ENCODE measurements around the gene SLMAP. TPM values are rescaled to one million over a fixed set of nuclear protein-coding genes. Genes with fewer than 3 reads are reported as not detected.

Gene SLMAP
- polyA plus RNA-seq, 1 of the 3 experiments (the other 2 are of a cell fraction), result 10.5 TPM

DNA sequence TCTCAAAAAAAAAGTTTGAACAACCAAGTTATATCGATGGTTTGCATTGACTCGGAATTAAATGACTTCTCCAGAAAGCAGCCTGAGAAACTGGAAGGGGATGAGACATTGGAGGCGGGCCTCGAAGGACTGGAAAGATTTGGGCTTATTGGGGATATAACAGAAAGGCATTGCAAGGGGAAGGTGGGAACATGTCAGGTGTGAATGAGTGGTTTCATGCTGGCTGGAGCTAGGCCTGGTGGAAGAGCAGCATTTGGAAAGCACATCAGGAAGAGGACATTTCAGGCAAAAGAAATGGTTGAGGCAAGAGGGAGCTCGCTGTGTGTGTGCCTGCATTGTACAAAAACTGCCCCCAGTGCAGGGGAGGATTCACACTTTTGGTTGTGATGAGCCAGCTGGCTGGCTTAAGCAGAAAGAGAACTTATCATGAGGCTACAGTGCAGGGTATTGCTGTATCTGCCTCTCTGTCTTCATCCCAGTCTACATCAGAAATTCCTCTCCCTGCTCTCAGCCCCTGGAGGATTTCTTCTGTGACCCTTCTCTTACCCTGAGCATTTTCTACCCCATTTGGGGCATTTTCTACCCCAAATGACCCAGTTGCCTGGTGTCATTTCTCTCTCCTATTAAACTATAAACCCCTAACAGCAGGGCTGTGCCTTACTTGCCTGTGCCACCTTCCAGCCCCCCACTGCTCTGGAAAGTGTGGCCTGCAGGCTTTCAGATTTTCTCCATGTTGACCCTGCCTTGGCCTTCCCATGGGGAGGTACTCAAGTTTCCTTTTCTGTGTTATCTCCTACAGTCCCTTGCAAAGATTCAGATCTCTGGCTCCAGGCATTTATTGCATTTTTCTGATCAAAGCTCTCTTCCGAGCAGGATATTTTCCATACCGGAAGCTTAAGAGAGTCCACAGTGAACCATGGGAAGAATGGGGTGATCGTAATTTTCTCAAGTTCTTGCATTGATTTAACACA lies 187.7 kb downstream of the SLMAP start:
- POLR2A ChIA-PET, result no interaction called here
- H3K27me3 ChIP-seq (ENCODE audit: insufficient read depth), result no peaks in the 10 kb centered on the region
- 91% methylated on average over 8 of the region's 8 CpGs for WGBS (ENCODE audit: low lambda C conversion rate)
- no peak for DNase-seq
- H3K79me2 ChIP-seq (ENCODE audit: insufficient read depth), result no peaks in the 10 kb centered on the region
- no peak overlapping the region for H2AFZ ChIP-seq (ENCODE audit: low read depth)
- TF ChIP-seq EP300 (IDR thresholded peaks at IDR 0.05; ENCODE audit: borderline replicate concordance in 1 of 2, low read depth in 1 of 2, low read length in 1 of 2) (no peak), FOXM1 (IDR thresholded peaks at IDR 0.05; ENCODE audit: low read depth) (no peak), FOSL2 (IDR thresholded peaks at IDR 0.05; ENCODE audit: borderline replicate concordance, low read depth) (no peak), FOXJ3 (CRISPR knock-in tag; IDR thresholded peaks at IDR 0.05) (no peak), ELF1 (IDR thresholded peaks at IDR 0.05) (no peak)
- TF ChIP-seq, protein P1, sequence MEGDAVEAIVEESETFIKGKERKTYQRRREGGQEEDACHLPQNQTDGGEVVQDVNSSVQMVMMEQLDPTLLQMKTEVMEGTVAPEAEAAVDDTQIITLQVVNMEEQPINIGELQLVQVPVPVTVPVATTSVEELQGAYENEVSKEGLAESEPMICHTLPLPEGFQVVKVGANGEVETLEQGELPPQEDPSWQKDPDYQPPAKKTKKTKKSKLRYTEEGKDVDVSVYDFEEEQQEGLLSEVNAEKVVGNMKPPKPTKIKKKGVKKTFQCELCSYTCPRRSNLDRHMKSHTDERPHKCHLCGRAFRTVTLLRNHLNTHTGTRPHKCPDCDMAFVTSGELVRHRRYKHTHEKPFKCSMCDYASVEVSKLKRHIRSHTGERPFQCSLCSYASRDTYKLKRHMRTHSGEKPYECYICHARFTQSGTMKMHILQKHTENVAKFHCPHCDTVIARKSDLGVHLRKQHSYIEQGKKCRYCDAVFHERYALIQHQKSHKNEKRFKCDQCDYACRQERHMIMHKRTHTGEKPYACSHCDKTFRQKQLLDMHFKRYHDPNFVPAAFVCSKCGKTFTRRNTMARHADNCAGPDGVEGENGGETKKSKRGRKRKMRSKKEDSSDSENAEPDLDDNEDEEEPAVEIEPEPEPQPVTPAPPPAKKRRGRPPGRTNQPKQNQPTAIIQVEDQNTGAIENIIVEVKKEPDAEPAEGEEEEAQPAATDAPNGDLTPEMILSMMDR (IDR thresholded peaks at IDR 0.05), result no peak
- TF ChIP-seq, protein P2, sequence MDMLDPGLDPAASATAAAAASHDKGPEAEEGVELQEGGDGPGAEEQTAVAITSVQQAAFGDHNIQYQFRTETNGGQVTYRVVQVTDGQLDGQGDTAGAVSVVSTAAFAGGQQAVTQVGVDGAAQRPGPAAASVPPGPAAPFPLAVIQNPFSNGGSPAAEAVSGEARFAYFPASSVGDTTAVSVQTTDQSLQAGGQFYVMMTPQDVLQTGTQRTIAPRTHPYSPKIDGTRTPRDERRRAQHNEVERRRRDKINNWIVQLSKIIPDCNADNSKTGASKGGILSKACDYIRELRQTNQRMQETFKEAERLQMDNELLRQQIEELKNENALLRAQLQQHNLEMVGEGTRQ (IDR thresholded peaks at IDR 0.05; ENCODE audit: borderline replicate concordance, low read depth, low read length), result no peak
- TF ChIP-seq, protein P3, sequence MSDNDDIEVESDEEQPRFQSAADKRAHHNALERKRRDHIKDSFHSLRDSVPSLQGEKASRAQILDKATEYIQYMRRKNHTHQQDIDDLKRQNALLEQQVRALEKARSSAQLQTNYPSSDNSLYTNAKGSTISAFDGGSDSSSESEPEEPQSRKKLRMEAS (IDR thresholded peaks at IDR 0.05; ENCODE audit: low read depth), result no peak
- no peak overlapping the region for H3K4me2 ChIP-seq
- H3K4me1 ChIP-seq (ENCODE audit: control insufficient read depth in 1 of 2, insufficient read depth in 2 of 2, low read depth in 1 of 2, low read length in 1 of 2), result no peaks in the 10 kb centered on the region; a peak in 1 of 4 replicates
- no peaks in the 10 kb centered on the region for H3K9me2 ChIP-seq
- H3K4me3 ChIP-seq (ENCODE audit: low read depth in 2 of 2, low read length in 1 of 2), result no peak overlapping the region
- no peaks in the 10 kb centered on the region for H3F3A ChIP-seq (replicated peaks; ENCODE audit: insufficient read depth)
- no peaks in the 10 kb centered on the region for H4K20me1 ChIP-seq (ENCODE audit: insufficient read depth)
- no peak overlapping the region for H3K27ac ChIP-seq (ENCODE audit: low read depth in 2 of 2, low read length in 1 of 2)
- no peaks in the 10 kb centered on the region for H3K9me3 ChIP-seq
- H3K36me3 ChIP-seq (replicated peaks in 1 of 2; ENCODE audit: control insufficient read depth in 1 of 2, insufficient read depth in 2 of 2, low read length in 1 of 2), result no peaks in the 10 kb centered on the region
- CTCF ChIA-PET, result interaction anchor here (1.0 to 1.7 kb wide), 2 partner anchors 7 to 9 kb away, joined by 4 to 5 read pairs; no protein-coding TSS in a partner anchor
- H3K9ac ChIP-seq, result no peak overlapping the region

DNA sequence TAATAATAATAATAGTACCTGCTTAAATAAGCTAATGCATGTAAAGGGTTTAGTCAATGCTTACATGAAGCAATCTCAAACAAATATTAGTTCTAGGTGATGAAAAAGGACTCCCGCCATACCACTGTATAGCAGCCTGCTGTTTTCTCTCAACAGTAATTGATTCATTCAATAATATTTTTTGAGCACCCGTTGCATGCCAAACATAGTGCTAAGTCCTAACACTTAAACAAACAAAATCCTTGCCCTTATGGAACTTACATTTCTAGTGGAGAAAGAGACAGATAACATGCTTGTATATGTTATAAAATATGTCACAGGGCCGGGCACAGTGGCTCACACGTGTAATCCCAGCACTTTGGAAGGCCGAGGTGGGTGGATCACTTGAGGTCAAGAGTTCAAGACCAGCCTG lies 190.9 kb downstream of the SLMAP start:
- Histone ChIP-seq H3K36me3 (replicated peaks in 1 of 2; ENCODE audit: control insufficient read depth in 1 of 2, insufficient read depth in 2 of 2, low read length in 1 of 2) (no peaks in the 10 kb centered on the region), H3K9ac (no peak overlapping the region), H3K27ac (ENCODE audit: low read depth in 2 of 2, low read length in 1 of 2) (no peak overlapping the region), H3K79me2 (ENCODE audit: insufficient read depth) (no peaks in the 10 kb centered on the region), H2AFZ (ENCODE audit: low read depth) (no peak overlapping the region), H3K4me2 (no peak overlapping the region), H3K4me3 (ENCODE audit: low read depth in 2 of 2, low read length in 1 of 2) (no peak overlapping the region), H3K4me1 (ENCODE audit: control insufficient read depth in 1 of 2, insufficient read depth in 2 of 2, low read depth in 1 of 2, low read length in 1 of 2) (peaks cover 8 to 13% of the 10 kb centered on the region in 2 experiments; a peak in 3 of 4 replicates), H3K9me3 (no peaks in the 10 kb centered on the region), H4K20me1 (ENCODE audit: insufficient read depth) (no peaks in the 10 kb centered on the region), H3K27me3 (ENCODE audit: insufficient read depth) (no peaks in the 10 kb centered on the region), H3K9me2 (no peaks in the 10 kb centered on the region), H3F3A (replicated peaks; ENCODE audit: insufficient read depth) (peaks cover 18% of the 10 kb centered on the region)
- WGBS (ENCODE audit: low lambda C conversion rate), result 91% methylated on average over 5 of the region's 5 CpGs
- POLR2A ChIA-PET, result no interaction called here
- no peak for DNase-seq
- CTCF ChIA-PET, result no interaction called here
- no peak for TF ChIP-seq EZH2phosphoT487 (IDR thresholded peaks at IDR 0.05; ENCODE audit: borderline replicate concordance, low read depth)
- no peak for TF ChIP-seq FOSL2 (IDR thresholded peaks at IDR 0.05; ENCODE audit: borderline replicate concordance, low read depth)
- TF ChIP-seq TCF12 (IDR thresholded peaks at IDR 0.05), result no peak
- no peak for TF ChIP-seq ELF1 (IDR thresholded peaks at IDR 0.05)
- TF ChIP-seq, protein P1 (IDR thresholded peaks at IDR 0.05), result no peak
- TF ChIP-seq, protein P4, sequence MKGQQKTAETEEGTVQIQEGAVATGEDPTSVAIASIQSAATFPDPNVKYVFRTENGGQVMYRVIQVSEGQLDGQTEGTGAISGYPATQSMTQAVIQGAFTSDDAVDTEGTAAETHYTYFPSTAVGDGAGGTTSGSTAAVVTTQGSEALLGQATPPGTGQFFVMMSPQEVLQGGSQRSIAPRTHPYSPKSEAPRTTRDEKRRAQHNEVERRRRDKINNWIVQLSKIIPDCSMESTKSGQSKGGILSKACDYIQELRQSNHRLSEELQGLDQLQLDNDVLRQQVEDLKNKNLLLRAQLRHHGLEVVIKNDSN (IDR thresholded peaks at IDR 0.05; ENCODE audit: borderline replicate concordance, low read depth), result no peak
- no peak for TF ChIP-seq TAF1 (IDR thresholded peaks at IDR 0.05; ENCODE audit: borderline replicate concordance, low read depth, low read length)
- TF ChIP-seq YY1 (IDR thresholded peaks at IDR 0.05; ENCODE audit: low read depth), result no peak
- TF ChIP-seq MXI1 (IDR thresholded peaks at IDR 0.05; ENCODE audit: low read depth, low read length), result no peak
- no peak for TF ChIP-seq FOXM1 (IDR thresholded peaks at IDR 0.05; ENCODE audit: low read depth)
- TF ChIP-seq, protein P5, sequence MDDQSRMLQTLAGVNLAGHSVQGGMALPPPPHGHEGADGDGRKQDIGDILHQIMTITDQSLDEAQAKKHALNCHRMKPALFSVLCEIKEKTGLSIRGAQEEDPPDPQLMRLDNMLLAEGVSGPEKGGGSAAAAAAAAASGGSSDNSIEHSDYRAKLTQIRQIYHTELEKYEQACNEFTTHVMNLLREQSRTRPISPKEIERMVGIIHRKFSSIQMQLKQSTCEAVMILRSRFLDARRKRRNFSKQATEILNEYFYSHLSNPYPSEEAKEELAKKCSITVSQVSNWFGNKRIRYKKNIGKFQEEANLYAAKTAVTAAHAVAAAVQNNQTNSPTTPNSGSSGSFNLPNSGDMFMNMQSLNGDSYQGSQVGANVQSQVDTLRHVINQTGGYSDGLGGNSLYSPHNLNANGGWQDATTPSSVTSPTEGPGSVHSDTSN (IDR thresholded peaks at IDR 0.05), result no peak
- no peak for TF ChIP-seq NFIC (IDR thresholded peaks at IDR 0.05; ENCODE audit: borderline replicate concordance)

Measured in SK-N-SH (cell line).